H1 (cell line): ENCODE results near the gene MARCHF3. TPM values are rescaled to one million over a fixed set of nuclear protein-coding genes. Genes with fewer than 3 reads are reported as not detected.
A peak's percentile ranks its signal among the peaks of the same experiment; 100 is the strongest.

Source experiments
- CTCF ChIA-PET: fragments of 300-600 bp; sonication (Branson Sonifier 250); formaldehyde crosslinking; loops from one replicate; lab custom pipeline; 2021; ENCODE audit not compliant: partially characterized antibody; lab: Charles Lee
- POLR2A ChIA-PET: fragments of 300-600 bp; sonication (Branson Sonifier 250); formaldehyde crosslinking; loops from one replicate; lab custom pipeline; 2021; ENCODE audit warnings: inconsistent platforms; ENCODE audit not compliant: partially characterized antibody; lab: Charles Lee
- DNase-seq, 2 experiments: peaks; one replicate each; pipeline versions ENCODE4 v3.0.0 to v3.0.0-alpha.2; 2010 to 2022; ENCODE audit warnings: low spot score in 2 of 2, low read depth in 1 of 2, mixed read lengths in 1 of 2
- FAIRE-seq: peaks from 2 replicates; lab custom pipeline; 2011; peaks lifted over from hg19 to GRCh38; lab: Jason Lieb, UNC
- H2AFZ ChIP-seq: 2 replicates; pipeline ENCODE4 v1.8.1; 2012; ENCODE audit warnings: low read length, inconsistent platforms
- H2AK5ac ChIP-seq: 2 replicates; pipeline ENCODE4 v1.6.1; 2013; ENCODE audit warnings: low read depth, low read length
- H2BK120ac ChIP-seq: replicated peaks from 2 replicates; pipeline ENCODE3; 2013; ENCODE audit warnings: low read depth, low read length, inconsistent platforms
- H2BK12ac ChIP-seq: 2 replicates; pipeline ENCODE4 v1.6.1; 2013; ENCODE audit warnings: low read depth, low read length
- H2BK15ac ChIP-seq: 2 replicates; pipeline ENCODE4 v1.6.1; 2013; ENCODE audit warnings: low read length
- H2BK20ac ChIP-seq: 2 replicates; pipeline ENCODE4 v1.6.1; 2013; ENCODE audit warnings: low read length
- H2BK5ac ChIP-seq: 2 replicates; pipeline ENCODE4 v1.6.1; 2013; ENCODE audit warnings: low read depth, low read length
- H3K14ac ChIP-seq: 2 replicates; pipeline ENCODE4 v1.6.1; 2013; ENCODE audit warnings: inconsistent platforms; ENCODE audit not compliant: insufficient read length
- H3K18ac ChIP-seq: 2 replicates; pipeline ENCODE4 v1.6.1; 2013; ENCODE audit warnings: low read length; ENCODE audit errors: extremely low read depth
- H3K23ac ChIP-seq: 2 replicates; pipeline ENCODE4 v1.6.1; 2013; ENCODE audit warnings: inconsistent platforms; ENCODE audit not compliant: insufficient read length
- H3K23me2 ChIP-seq: 2 replicates; pipeline ENCODE4 v1.6.1; 2013; ENCODE audit warnings: low read depth, low read length
- H3K27ac ChIP-seq: 2 replicates; pipeline ENCODE4 v1.6.1; 2011; ENCODE audit warnings: low read depth, low read length, inconsistent platforms
- H3K27me3 ChIP-seq, 4 experiments: replicated peaks in 1 of 4; 1 replicate in 1 of 4; 2 replicates in 3 of 4; pipeline versions ENCODE4 v1.6.1 to v1.8.1; 2011 to 2013; ENCODE audit warnings: low read length in 3 of 4, mild to moderate bottlenecking in 3 of 4, inconsistent platforms in 2 of 4, mixed read lengths in 2 of 4, moderate library complexity in 1 of 4; ENCODE audit not compliant: control insufficient read depth in 3 of 4, insufficient read depth in 3 of 4; ENCODE audit errors: extremely low read depth in 1 of 4
- H3K36me3 ChIP-seq, 4 experiments: 2 replicates each; pipeline versions ENCODE4 v1.6.1 to v1.8.1; 2011 to 2013; ENCODE audit warnings: mild to moderate bottlenecking in 4 of 4, low read length in 3 of 4, moderate library complexity in 2 of 4, control low read depth in 1 of 4, inconsistent platforms in 1 of 4; ENCODE audit not compliant: insufficient read depth in 4 of 4, control insufficient read depth in 2 of 4
- H3K4ac ChIP-seq: replicated peaks from 2 replicates; pipeline ENCODE3; 2013; ENCODE audit warnings: low read length, low read depth, mixed read lengths, inconsistent platforms; ENCODE audit not compliant: insufficient read length
- H3K4me1 ChIP-seq, 4 experiments: replicated peaks in 1 of 4; 1 replicate in 1 of 4; 2 replicates in 3 of 4; pipeline versions ENCODE4 v1.6.1 to v1.8.1; 2011 to 2013; ENCODE audit warnings: low read length in 3 of 4, inconsistent platforms in 2 of 4, mixed read lengths in 1 of 4; ENCODE audit not compliant: insufficient read depth in 4 of 4, control insufficient read depth in 3 of 4
- H3K4me2 ChIP-seq, 2 experiments: 2 replicates each; pipeline versions ENCODE4 v1.6.1 to v1.8.1; 2011 to 2013; ENCODE audit warnings: low read depth in 2 of 2, low read length in 2 of 2, control low read depth in 1 of 2, inconsistent platforms in 1 of 2, mild to moderate bottlenecking in 1 of 2; ENCODE audit not compliant: insufficient read depth in 1 of 2
- H3K4me3 ChIP-seq, 4 experiments: fragments of 200-600, 300-600 bp in 1 of 4; sonication (generic), shearing (Covaris generic), sonication (Bioruptor Twin) in 1 of 4; 2 replicates each; pipeline versions ENCODE4 v1.5.1 to v1.8.1; 2011 to 2016; ENCODE audit warnings: low read length in 4 of 4, low read depth in 3 of 4, control low read depth in 2 of 4, inconsistent platforms in 2 of 4, mild to moderate bottlenecking in 2 of 4, mixed read lengths in 1 of 4, moderate library complexity in 1 of 4; ENCODE audit not compliant: insufficient read depth in 2 of 4; ENCODE audit errors: extremely low read depth in 1 of 4
- H3K56ac ChIP-seq: replicated peaks from 2 replicates; pipeline ENCODE3; 2013; ENCODE audit warnings: low read depth, mild to moderate bottlenecking, mixed read lengths, low read length, inconsistent platforms; ENCODE audit not compliant: insufficient read length
- H3K79me1 ChIP-seq: 2 replicates; pipeline ENCODE4 v1.6.1; 2013; ENCODE audit warnings: low read depth, low read length, control low read depth
- H3K79me2 ChIP-seq, 2 experiments: 2 replicates each; pipeline versions ENCODE4 v1.6.1 to v1.8.1; 2012 to 2013; ENCODE audit warnings: low read length in 2 of 2, mild to moderate bottlenecking in 2 of 2, inconsistent platforms in 1 of 2; ENCODE audit not compliant: insufficient read depth in 2 of 2, control insufficient read depth in 1 of 2
- H3K9ac ChIP-seq, 4 experiments: replicated peaks in 1 of 4; 1 replicate in 1 of 4; 2 replicates in 3 of 4; pipeline versions ENCODE4 v1.6.1 to v1.8.1; 2011 to 2013; ENCODE audit warnings: low read depth in 3 of 4, low read length in 3 of 4, control low read depth in 2 of 4, mild to moderate bottlenecking in 2 of 4, moderate library complexity in 2 of 4, inconsistent platforms in 1 of 4; ENCODE audit errors: extremely low read depth in 1 of 4
- H3K9me3 ChIP-seq, 2 experiments: 2 replicates each; pipeline versions ENCODE4 v1.6.1 to v1.8.1; 2012 to 2013; ENCODE audit warnings: mild to moderate bottlenecking in 2 of 2, moderate library complexity in 2 of 2, control low read depth in 1 of 2, inconsistent platforms in 1 of 2, low read depth in 1 of 2, low read length in 1 of 2, mixed read lengths in 1 of 2; ENCODE audit not compliant: insufficient read depth in 2 of 2
- H4K20me1 ChIP-seq, 2 experiments: replicated peaks in 1 of 2; 2 replicates each; pipeline versions ENCODE3 to v1.8.1; 2011 to 2013; ENCODE audit warnings: inconsistent platforms in 2 of 2, low read length in 2 of 2, mild to moderate bottlenecking in 1 of 2; ENCODE audit not compliant: insufficient read depth in 2 of 2, control insufficient read depth in 1 of 2
- H4K5ac ChIP-seq: 2 replicates; pipeline ENCODE4 v1.6.1; 2013; ENCODE audit warnings: low read length, low read depth, mixed read lengths, inconsistent platforms; ENCODE audit not compliant: insufficient read length
- H4K8ac ChIP-seq: 2 replicates; pipeline ENCODE4 v1.8.0; 2013; ENCODE audit warnings: mild to moderate bottlenecking, moderate library complexity, low read length, inconsistent platforms; ENCODE audit not compliant: insufficient read depth; ENCODE audit errors: extremely low read depth
- H4K91ac ChIP-seq: replicated peaks from 2 replicates; pipeline ENCODE3; 2013; ENCODE audit warnings: low read length, mixed read lengths, inconsistent platforms; ENCODE audit not compliant: insufficient read length
- CHD2 ChIP-seq: IDR thresholded peaks from 2 replicates; pipeline ENCODE4 v1.6.1; 2012; ENCODE audit warnings: low read length, improper control_type of control experiment
- CREB1 ChIP-seq: IDR thresholded peaks from 2 replicates; pipeline ENCODE4 v1.6.1; 2012; ENCODE audit warnings: inconsistent platforms
- GTF2F1 ChIP-seq: IDR thresholded peaks from 2 replicates; pipeline ENCODE4 v1.6.1; 2012; ENCODE audit warnings: low read depth, low read length, improper control_type of control experiment, borderline replicate concordance
- KDM4A ChIP-seq: IDR thresholded peaks from one replicate; pipeline ENCODE4 v1.7.1; 2012; ENCODE audit warnings: low read depth, mild to moderate bottlenecking, moderate library complexity, low read length, inconsistent platforms; ENCODE audit not compliant: severe bottlenecking
- KDM5A ChIP-seq: fragments of 200-600 bp; IDR thresholded peaks from 2 replicates; pipeline ENCODE4 v1.7.1; 2012; ENCODE audit warnings: mild to moderate bottlenecking, low read length, inconsistent platforms, mixed read lengths
- MAFK ChIP-seq: IDR thresholded peaks from 2 replicates; pipeline ENCODE4 v1.6.1; 2012; ENCODE audit warnings: low read depth, mild to moderate bottlenecking, improper control_type of control experiment, low read length
- NANOG ChIP-seq: IDR thresholded peaks from 2 replicates; pipeline ENCODE4 v1.6.1; 2011; ENCODE audit warnings: low read length, low read depth, mild to moderate bottlenecking, inconsistent platforms; ENCODE audit not compliant: insufficient read depth, poor library complexity, severe bottlenecking
- POLR2A ChIP-seq, 2 experiments: IDR thresholded peaks; 1 replicate in 1 of 2; 2 replicates in 1 of 2; pipeline ENCODE4 v1.6.1; 2011; ENCODE audit warnings: low read depth in 2 of 2, low read length in 2 of 2, mild to moderate bottlenecking in 2 of 2; ENCODE audit errors: control extremely low read depth in 1 of 2
- RAD21 ChIP-seq, 2 experiments: IDR thresholded peaks in 1 of 2; conservative IDR thresholded peaks in 1 of 2; 2 replicates each; pipeline ENCODE4 v1.6.1; 2011; ENCODE audit warnings: low read depth in 2 of 2, low read length in 2 of 2, improper control_type of control experiment in 1 of 2, inconsistent platforms in 1 of 2, mild to moderate bottlenecking in 1 of 2, moderate library complexity in 1 of 2
- RBBP5 ChIP-seq: IDR thresholded peaks from 2 replicates; pipeline ENCODE4 v1.7.1; 2012; ENCODE audit warnings: low read depth, mild to moderate bottlenecking, inconsistent platforms, low read length, moderate library complexity, borderline replicate concordance
- SP4 ChIP-seq: IDR thresholded peaks from 2 replicates; pipeline ENCODE4 v1.6.1; 2012; ENCODE audit warnings: low read length, inconsistent platforms
- SUZ12 ChIP-seq: fragments of 200-600 bp; sonication (generic); IDR thresholded peaks from 2 replicates; pipeline ENCODE4 v1.6.1; 2012; ENCODE audit warnings: mild to moderate bottlenecking, inconsistent platforms, low read length, moderate library complexity, mixed read lengths
- YY1 ChIP-seq: IDR thresholded peaks from 2 replicates; pipeline ENCODE4 v1.6.1; 2011; ENCODE audit warnings: low read depth, mild to moderate bottlenecking, low read length
- WGBS, 2 experiments: shearing (Covaris generic) in 1 of 2; methylation state at CpG; one replicate each; pipeline versions ENCODE4 v1.1.6 to v1.1.7; 2013 to 2015; ENCODE audit warnings: low lambda C conversion rate in 2 of 2, mixed read lengths in 2 of 2, inconsistent platforms in 1 of 2, low coverage in 1 of 2, missing lambda C conversion rate in 1 of 2; ENCODE audit not compliant: insufficient replicate concordance in 2 of 2, insufficient coverage in 1 of 2, insufficient read length in 1 of 2; ENCODE audit errors: extremely low coverage in 1 of 2, missing lambda C conversion rate in 1 of 2; 5-methylcytosine and 5-hydroxymethylcytosine counted together
- polyA plus RNA-seq, 7 experiments: library from polyadenylated mRNA; depleted of rRNA in 3 of 7; stranded (reverse) in 5 of 7; unstranded in 2 of 7; fragments of >200 nt in 5 of 7; fragments of 200-250 nt in 2 of 7; gene quantifications; 1 replicate in 5 of 7; 2 replicates in 1 of 7; 4 replicates in 1 of 7; pipeline versions ENCODE4 v1.2.1 to v1.2.3, GENCODE V29; 2011 to 2013; ENCODE audit warnings: missing spikeins in 2 of 7, mixed read lengths in 2 of 7
- total RNA-seq: library from RNA; stranded (reverse); fragmentation: NEBNext Ultra II Directional; extraction: Animal tissue kit (Norgen Biotek cat#: 25700); gene quantifications from 2 replicates; pipeline ENCODE4 v1.2.1, GENCODE V29; 2021

Gene MARCHF3
- total and polyA plus RNA-seq, 2 of the 8 experiments (the other 6 are each of a cell fraction or from before 2014, with no cell fraction given): 12.0 to 16.9 TPM

- Histone ChIP-seq H2BK15ac (no peak overlapping the region), H3K23ac (no peak overlapping the region), H2AK5ac (no peak overlapping the region), H3K56ac (no peak overlapping the region), H4K5ac (peak overlapping the region; percentile 1), H4K20me1 (no peaks in the 10 kb centered on the region), H2BK5ac (peak overlapping the region; percentile 84), H4K91ac (peak overlapping the region; percentile 82), H3K4ac (peak overlapping the region; percentile 83), H3K23me2 (no peaks in the 10 kb centered on the region), H4K8ac (no peak overlapping the region), H3K14ac (no peak overlapping the region), H2AFZ (no peak overlapping the region), H3K79me2 (no peaks in the 10 kb centered on the region), H2BK120ac (no peak overlapping the region), H2BK12ac (no peak overlapping the region), H3K27me3 (no peaks in the 10 kb centered on the region), H3K18ac (no peak overlapping the region), H3K79me1 (no peaks in the 10 kb centered on the region), H3K4me3 (no peak overlapping the region), H3K9ac (no peak overlapping the region), H3K4me1 (peaks cover 0 to 8% (median 3%) of the 10 kb centered on the region in 4 experiments; a peak in 3 of 7 replicates), H3K9me3 (no peaks in the 10 kb centered on the region), H3K36me3 (peaks cover 4 to 58% (median 19%) of the 10 kb centered on the region in 4 experiments; a peak in 7 of 8 replicates), H3K4me2 (no peak overlapping the region; a peak in 2 of 4 replicates), H2BK20ac (peak overlapping the region; percentile 77; the same call in 1 of the 2 replicates), H3K27ac (no peak overlapping the region)
- POLR2A ChIA-PET: interaction anchor here (0.8 to 1.4 kb wide), 6 partner anchors 11 to 243 kb away, joined by 3 to 7 read pairs (median 4); partner anchors contain the start of gene ALDH7A1
- CTCF ChIA-PET: interaction anchor here (0.8 to 1.2 kb wide), 7 partner anchors 10 to 655 kb away, joined by 3 to 4 read pairs (median 3); no protein-coding TSS in a partner anchor
- DNase-seq (no peak), FAIRE-seq (peak; percentile 86)
- 83% methylated on average over 7 of the region's 7 CpGs; no CpG with 5 or more reads in 1 of the 2 experiments for WGBS, 2 experiments
- TF ChIP-seq CREB1 (no peak), RBBP5 (no peak), GTF2F1 (no peak), YY1 (no peak), POLR2A (IDR thresholded peaks at IDR 0.05; ENCODE audit: control extremely low read depth in 1 of 2, low read depth in 2 of 2, low read length in 2 of 2) (peak in 1 of 2 experiments; percentile 14; a peak in 1 of 3 replicates), NANOG (no peak), KDM4A (no peak), RAD21 (IDR thresholded peaks at IDR 0.05 in 1 of 2, conservative IDR thresholded peaks at IDR 0.05 in 1 of 2; ENCODE audit: low read depth in 2 of 2, low read length in 2 of 2) (peak; percentile 10 to 38; a peak in 3 of 4 replicates), SP4 (no peak), KDM5A (no peak), CHD2 (no peak), MAFK (no peak), SUZ12 (no peak)
These were observed 192.3 kb downstream of the MARCHF3 start for GRCh38 chr5:126837906-126838539.
